OCI-LY3 (cell line): ENCODE measurements around the gene TTC23.

ENCODE experiments used
- H2AFZ ChIP-seq: fragments of 200-600, 300-600 bp; shearing (Covaris generic); 2 replicates; pipeline ENCODE4 v1.6.0; 2014; ENCODE audit warnings: antibody characterized with exemption, low read depth, low read length
- H3K27ac ChIP-seq: fragments of 200-600, 300-600 bp; sonication (generic); 2 replicates; pipeline ENCODE4 v1.5.1; 2014; ENCODE audit warnings: mild to moderate bottlenecking, low read length, moderate library complexity, mixed read lengths
- H3K27me3 ChIP-seq: fragments of 200-600, 300-600 bp; sonication (generic); 2 replicates; pipeline ENCODE4 v1.6.1; 2014; ENCODE audit warnings: low read depth, low read length, mixed read lengths
- H3K36me3 ChIP-seq: fragments of 200-600, 300-600 bp; sonication (generic); replicated peaks from 2 replicates; pipeline ENCODE3; 2014; ENCODE audit warnings: low read depth, low read length, mixed read lengths
- H3K4me1 ChIP-seq: fragments of 300-600, 200-600 bp; sonication (generic); 2 replicates; pipeline ENCODE4 v1.6.1; 2014; ENCODE audit warnings: low read length, mixed read lengths
- H3K4me2 ChIP-seq: fragments of 200-600, 300-600 bp; sonication (generic); 2 replicates; pipeline ENCODE4 v1.6.1; 2014; ENCODE audit warnings: low read length, mixed read lengths
- H3K4me3 ChIP-seq: fragments of 300-600, 200-600 bp; sonication (generic); 2 replicates; pipeline ENCODE4 v1.5.1; 2014; ENCODE audit warnings: antibody characterized with exemption, mild to moderate bottlenecking, low read length, moderate library complexity
- H3K79me2 ChIP-seq: fragments of 300-600, 200-600 bp; shearing (Covaris generic); 2 replicates; pipeline ENCODE4 v1.6.1; 2014; ENCODE audit warnings: mild to moderate bottlenecking, low read length, mixed read lengths
- H3K9ac ChIP-seq: fragments of 300-600, 200-600 bp; shearing (Covaris generic); 2 replicates; pipeline ENCODE4 v1.6.0; 2014; ENCODE audit warnings: mild to moderate bottlenecking, low read length, moderate library complexity
- H3K9me3 ChIP-seq: fragments of 200-600, 300-600 bp; shearing (Covaris generic); 2 replicates; pipeline ENCODE4 v1.6.1; 2014; ENCODE audit warnings: low read length, mixed read lengths; ENCODE audit not compliant: insufficient read depth
- H4K20me1 ChIP-seq: fragments of 200-600, 300-600 bp; sonication (generic); 2 replicates; pipeline ENCODE4 v1.6.1; 2016; ENCODE audit warnings: low read length, mixed read lengths; ENCODE audit not compliant: insufficient read depth
- EZH2phosphoT487 ChIP-seq: fragments of 200-600 bp; shearing (Covaris generic); IDR thresholded peaks from 2 replicates; pipeline ENCODE4 v1.6.1; 2018; ENCODE audit warnings: antibody characterized with exemption, mixed run types, low read depth
- TF ChIP-seq, protein P1 (sequence below): fragments of 200-600, 300-600 bp; sonication (generic); IDR thresholded peaks from 2 replicates; pipeline ENCODE4 v1.5.1; 2014; ENCODE audit warnings: antibody characterized with exemption, low read length, low read depth

Gene TTC23

DNA sequence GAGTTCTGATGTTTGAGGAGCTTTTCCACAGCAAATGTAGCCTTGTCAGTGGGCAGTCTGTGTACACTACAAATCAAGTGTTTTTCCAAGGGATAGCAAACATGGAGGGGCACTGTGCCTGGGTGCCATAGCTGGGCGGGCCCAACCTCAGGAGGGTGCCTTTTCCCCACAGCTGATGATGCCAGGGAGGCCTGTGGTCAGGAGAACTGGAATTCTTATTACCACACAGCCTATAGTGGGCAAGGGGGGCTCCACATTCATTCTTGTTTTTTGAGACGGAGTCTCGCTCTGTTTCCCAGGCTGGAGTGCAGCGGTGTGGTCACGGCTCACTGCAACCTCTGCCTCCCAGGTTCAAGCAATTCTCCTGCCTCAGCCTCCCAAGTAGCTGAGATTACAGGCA lies 102.7 kb downstream of the TTC23 start:
- Histone ChIP-seq H3K27me3 (peaks cover 14% of the 10 kb centered on the region), H3K79me2 (no peaks in the 10 kb centered on the region), H2AFZ (no peak overlapping the region), H3K9ac (no peak overlapping the region), H3K9me3 (no peaks in the 10 kb centered on the region), H3K4me3 (no peak overlapping the region), H3K4me1 (peaks cover 6% of the 10 kb centered on the region; the same call in 1 of the 2 replicates), H3K36me3 (no peaks in the 10 kb centered on the region), H3K27ac (no peak overlapping the region), H4K20me1 (no peaks in the 10 kb centered on the region), H3K4me2 (no peak overlapping the region)
- TF ChIP-seq, protein P1, sequence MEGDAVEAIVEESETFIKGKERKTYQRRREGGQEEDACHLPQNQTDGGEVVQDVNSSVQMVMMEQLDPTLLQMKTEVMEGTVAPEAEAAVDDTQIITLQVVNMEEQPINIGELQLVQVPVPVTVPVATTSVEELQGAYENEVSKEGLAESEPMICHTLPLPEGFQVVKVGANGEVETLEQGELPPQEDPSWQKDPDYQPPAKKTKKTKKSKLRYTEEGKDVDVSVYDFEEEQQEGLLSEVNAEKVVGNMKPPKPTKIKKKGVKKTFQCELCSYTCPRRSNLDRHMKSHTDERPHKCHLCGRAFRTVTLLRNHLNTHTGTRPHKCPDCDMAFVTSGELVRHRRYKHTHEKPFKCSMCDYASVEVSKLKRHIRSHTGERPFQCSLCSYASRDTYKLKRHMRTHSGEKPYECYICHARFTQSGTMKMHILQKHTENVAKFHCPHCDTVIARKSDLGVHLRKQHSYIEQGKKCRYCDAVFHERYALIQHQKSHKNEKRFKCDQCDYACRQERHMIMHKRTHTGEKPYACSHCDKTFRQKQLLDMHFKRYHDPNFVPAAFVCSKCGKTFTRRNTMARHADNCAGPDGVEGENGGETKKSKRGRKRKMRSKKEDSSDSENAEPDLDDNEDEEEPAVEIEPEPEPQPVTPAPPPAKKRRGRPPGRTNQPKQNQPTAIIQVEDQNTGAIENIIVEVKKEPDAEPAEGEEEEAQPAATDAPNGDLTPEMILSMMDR: no peak
- no peak for TF ChIP-seq EZH2phosphoT487

DNA sequence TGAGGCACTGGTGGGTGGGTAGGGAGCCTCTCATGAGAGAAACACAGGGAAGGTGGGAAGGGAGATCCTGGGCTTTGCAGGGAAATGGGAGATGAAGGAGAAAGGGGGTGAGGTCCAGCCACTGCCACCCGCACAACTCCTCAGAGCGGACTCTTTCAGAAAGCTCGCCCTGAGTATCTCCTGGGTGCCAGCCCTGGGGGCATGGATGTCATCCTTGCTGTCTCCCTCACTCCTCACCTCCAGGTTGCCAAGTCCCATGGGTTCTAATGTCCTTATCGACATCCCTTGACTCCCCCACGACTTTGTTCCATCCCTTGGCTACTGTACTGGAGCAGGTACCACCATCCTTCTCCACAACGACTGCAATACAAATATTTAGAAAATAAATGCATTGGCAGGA lies 103.6 kb downstream of the TTC23 start:
- Histone ChIP-seq H3K27ac (no peak overlapping the region), H3K4me2 (no peak overlapping the region), H4K20me1 (no peaks in the 10 kb centered on the region), H3K4me1 (peaks cover 6% of the 10 kb centered on the region; the same call in 1 of the 2 replicates), H3K4me3 (no peak overlapping the region), H3K79me2 (no peaks in the 10 kb centered on the region), H3K9me3 (no peaks in the 10 kb centered on the region), H2AFZ (no peak overlapping the region), H3K36me3 (no peaks in the 10 kb centered on the region), H3K27me3 (peaks cover 14% of the 10 kb centered on the region), H3K9ac (no peak overlapping the region)
- TF ChIP-seq EZH2phosphoT487: no peak
- TF ChIP-seq, protein P1: no peak

DNA sequence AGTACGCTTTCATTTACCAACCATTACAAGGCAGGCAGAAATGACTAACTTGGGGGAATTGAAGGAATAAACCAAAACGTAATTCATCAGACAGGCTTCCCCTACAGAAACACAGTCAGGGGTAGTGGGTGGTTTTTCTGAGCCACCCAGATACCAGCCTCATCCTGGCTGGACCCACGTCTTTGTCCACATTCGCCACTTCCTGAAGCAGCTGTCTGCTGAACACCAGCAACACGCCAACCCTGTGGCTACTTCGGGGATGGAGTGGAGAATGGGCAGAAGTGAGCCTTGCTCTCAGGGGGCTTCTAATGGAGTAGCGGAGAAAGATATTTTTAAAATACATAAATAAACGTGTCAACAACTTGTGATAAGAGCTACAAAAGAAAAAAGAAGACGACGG lies 104.4 kb downstream of the TTC23 start:
- no peak overlapping the region for H3K9ac ChIP-seq
- no peak overlapping the region for H3K4me3 ChIP-seq
- no peaks in the 10 kb centered on the region for H3K9me3 ChIP-seq
- H3K27me3 ChIP-seq: peaks cover 14% of the 10 kb centered on the region
- no peak overlapping the region for H3K4me2 ChIP-seq
- TF ChIP-seq, protein P1: no peak
- no peak for TF ChIP-seq EZH2phosphoT487
- peaks cover 6% of the 10 kb centered on the region; the same call in 1 of the 2 replicates for H3K4me1 ChIP-seq
- H3K27ac ChIP-seq: no peak overlapping the region
- no peaks in the 10 kb centered on the region for H4K20me1 ChIP-seq
- no peaks in the 10 kb centered on the region for H3K36me3 ChIP-seq
- no peak overlapping the region for H2AFZ ChIP-seq
- no peaks in the 10 kb centered on the region for H3K79me2 ChIP-seq

DNA sequence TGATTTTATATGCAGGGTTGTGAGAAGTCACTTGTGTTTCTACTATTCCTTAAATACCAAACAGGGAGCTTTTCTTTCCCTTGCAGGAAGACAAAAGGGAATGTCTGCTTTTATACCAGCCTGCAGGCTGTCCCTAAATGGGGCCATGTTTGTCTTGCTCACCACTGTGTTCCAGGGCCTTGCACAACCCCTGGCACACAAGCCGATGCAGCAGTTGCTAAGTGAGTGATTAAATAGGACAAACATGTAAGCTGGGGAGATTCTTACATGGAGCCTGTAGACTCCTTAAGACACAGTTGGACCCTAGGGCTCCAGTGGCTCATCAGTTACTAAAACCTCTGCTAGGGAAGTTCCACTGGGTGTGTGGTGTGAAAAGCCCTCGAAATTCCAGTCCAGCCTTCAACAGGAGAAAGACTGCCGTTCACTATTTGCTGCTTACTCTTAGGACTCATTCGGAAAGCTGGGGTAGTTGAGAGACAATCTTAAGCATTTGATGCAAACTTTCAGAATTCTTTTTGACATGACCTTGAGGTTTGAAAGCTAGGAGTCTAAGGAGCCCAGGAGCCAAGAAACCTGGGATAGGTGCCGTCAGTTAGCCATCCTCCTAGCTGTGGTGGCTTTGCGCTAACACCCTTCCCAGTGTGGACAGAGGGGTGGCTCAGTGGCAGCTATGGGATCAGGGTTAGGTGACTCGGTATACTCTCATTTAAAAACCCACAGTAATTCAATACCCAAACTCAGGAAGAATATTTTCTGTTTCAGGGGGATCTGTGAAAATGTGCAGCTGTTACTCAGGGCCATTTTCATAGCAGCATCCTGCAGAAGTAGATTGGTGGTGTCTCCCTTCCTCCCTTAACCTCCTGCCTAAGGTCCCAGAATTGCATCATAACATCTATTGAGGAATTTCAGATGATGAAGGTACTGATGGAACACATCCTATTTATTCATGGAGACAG lies 105.4 kb downstream of the TTC23 start:
- H3K4me3 ChIP-seq: no peak overlapping the region
- peaks cover 3% of the 10 kb centered on the region; the same call in 1 of the 2 replicates for H3K4me1 ChIP-seq
- H2AFZ ChIP-seq: no peak overlapping the region
- H3K27ac ChIP-seq: no peak overlapping the region
- no peaks in the 10 kb centered on the region for H4K20me1 ChIP-seq
- TF ChIP-seq, protein P1: no peak
- TF ChIP-seq EZH2phosphoT487: no peak
- peaks cover 14% of the 10 kb centered on the region for H3K27me3 ChIP-seq
- no peak overlapping the region for H3K9ac ChIP-seq
- H3K79me2 ChIP-seq: no peaks in the 10 kb centered on the region
- H3K4me2 ChIP-seq: no peak overlapping the region
- H3K9me3 ChIP-seq: no peaks in the 10 kb centered on the region
- no peaks in the 10 kb centered on the region for H3K36me3 ChIP-seq
